Measurements from ENCODE around the gene PDE4C.

PDE4C gene

GRCh38 chr19:18208098-18208951, 17.9 kb downstream of the PDE4C start:
- no peaks in the 10 kb centered on the region for H3K27me3 ChIP-seq (ENCODE audit: control insufficient read depth, insufficient read depth, low read length)
- H3K36me3 ChIP-seq (ENCODE audit: control insufficient read depth, insufficient read depth, low read length), result no peaks in the 10 kb centered on the region
- peak; percentile 54 for TF ChIP-seq CTCF (IDR thresholded peaks at IDR 0.05)
- peak overlapping the region; percentile 9 for H2AFZ ChIP-seq
- no peaks in the 10 kb centered on the region for H3K4me1 ChIP-seq
- H3K4me2 ChIP-seq (ENCODE audit: low read length), result no peak overlapping the region
- H3K27ac ChIP-seq, result no peak overlapping the region
- no peaks in the 10 kb centered on the region for H3K9me3 ChIP-seq (ENCODE audit: control insufficient read depth, low read length)
- no peak overlapping the region for H3K9ac ChIP-seq
- H3K79me2 ChIP-seq, result peaks cover 4% of the 10 kb centered on the region
- H3K4me3 ChIP-seq (ENCODE audit: low read depth, low read length), result no peak overlapping the region

GRCh38 chr19:18206018-18206417, 20.2 kb downstream of the PDE4C start:
- no peak for TF ChIP-seq CTCF (IDR thresholded peaks at IDR 0.05)
- Histone ChIP-seq H3K36me3 (ENCODE audit: control insufficient read depth, insufficient read depth, low read length) (no peaks in the 10 kb centered on the region), H3K4me2 (ENCODE audit: low read length) (peak overlapping the region; percentile 95), H3K9me3 (ENCODE audit: control insufficient read depth, low read length) (no peaks in the 10 kb centered on the region), H3K79me2 (peaks cover 8% of the 10 kb centered on the region), H3K4me1 (peaks cover 2% of the 10 kb centered on the region), H3K4me3 (ENCODE audit: low read depth, low read length) (no peak overlapping the region), H3K27ac (no peak overlapping the region), H3K9ac (no peak overlapping the region), H2AFZ (no peak overlapping the region), H3K27me3 (ENCODE audit: control insufficient read depth, insufficient read depth, low read length) (no peaks in the 10 kb centered on the region)

GRCh38 chr19:18205200-18205892, 20.9 kb downstream of the PDE4C start:
- peak overlapping the region; percentile 65 for H3K4me3 ChIP-seq (ENCODE audit: low read depth, low read length)
- no peaks in the 10 kb centered on the region for H3K36me3 ChIP-seq (ENCODE audit: control insufficient read depth, insufficient read depth, low read length)
- peak overlapping the region; percentile 96 for H2AFZ ChIP-seq
- no peaks in the 10 kb centered on the region for H3K9me3 ChIP-seq (ENCODE audit: control insufficient read depth, low read length)
- peaks cover 2% of the 10 kb centered on the region for H3K4me1 ChIP-seq
- peak overlapping the region; percentile 95 for H3K4me2 ChIP-seq (ENCODE audit: low read length)
- H3K9ac ChIP-seq, result peak overlapping the region; percentile 78
- H3K79me2 ChIP-seq, result peaks cover 8% of the 10 kb centered on the region
- peak overlapping the region; percentile 93 for H3K27ac ChIP-seq
- TF ChIP-seq CTCF (IDR thresholded peaks at IDR 0.05), result no peak
- H3K27me3 ChIP-seq (ENCODE audit: control insufficient read depth, insufficient read depth, low read length), result no peaks in the 10 kb centered on the region

- Histone ChIP-seq H2AFZ (peak overlapping the region; percentile 96), H3K79me2 (peaks cover 8% of the 10 kb centered on the region), H3K36me3 (ENCODE audit: control insufficient read depth, insufficient read depth, low read length) (no peaks in the 10 kb centered on the region), H3K4me1 (peaks cover 2% of the 10 kb centered on the region), H3K4me2 (ENCODE audit: low read length) (peak overlapping the region; percentile 95), H3K4me3 (ENCODE audit: low read depth, low read length) (peak overlapping the region; percentile 65), H3K27me3 (ENCODE audit: control insufficient read depth, insufficient read depth, low read length) (no peaks in the 10 kb centered on the region), H3K27ac (peak overlapping the region; percentile 93), H3K9me3 (ENCODE audit: control insufficient read depth, low read length) (no peaks in the 10 kb centered on the region), H3K9ac (peak overlapping the region; percentile 78)
- no peak for TF ChIP-seq CTCF (IDR thresholded peaks at IDR 0.05)
Observed at GRCh38 chr19:18204394-18205199, 21.6 kb downstream of the PDE4C start.

Measured in parathyroid adenoma (tissue), 2 donors.